AG08395 (cell line): ENCODE data around the gene RNF166.

Experiments used
- DNase-seq: peaks from one replicate; pipeline ENCODE4 v3.0.0; 2012; ENCODE audit warnings: mixed read lengths, low spot score

The RNF166 gene

DNA sequence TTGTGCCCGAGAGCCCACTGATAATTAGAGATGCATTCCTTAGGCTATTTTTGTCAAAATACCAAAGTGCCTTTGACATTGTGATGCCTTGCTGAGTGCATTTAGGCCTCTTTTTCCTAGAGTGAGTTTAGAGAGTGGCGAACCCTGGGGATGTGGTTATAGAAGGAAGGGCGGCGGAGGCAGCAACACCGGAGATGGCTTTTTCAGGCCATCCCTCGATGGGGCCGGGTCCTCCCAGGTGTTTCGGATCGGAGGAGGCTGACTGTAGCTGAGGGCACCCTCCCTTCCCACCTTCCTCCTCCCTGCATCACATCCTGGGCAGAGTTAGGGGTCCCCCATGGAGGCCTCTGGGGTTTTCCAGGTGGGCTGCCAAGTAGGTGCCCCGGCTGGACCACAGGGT is 13.3 kb downstream of the RNF166 start:
- no peak for DNase-seq

- no peak for DNase-seq
These were observed 14.2 kb downstream of the RNF166 start for GRCh38 chr16:88691924-88692560.

- no peak for DNase-seq
These were observed 14.9 kb downstream of the RNF166 start for GRCh38 chr16:88691129-88691813.

DNA sequence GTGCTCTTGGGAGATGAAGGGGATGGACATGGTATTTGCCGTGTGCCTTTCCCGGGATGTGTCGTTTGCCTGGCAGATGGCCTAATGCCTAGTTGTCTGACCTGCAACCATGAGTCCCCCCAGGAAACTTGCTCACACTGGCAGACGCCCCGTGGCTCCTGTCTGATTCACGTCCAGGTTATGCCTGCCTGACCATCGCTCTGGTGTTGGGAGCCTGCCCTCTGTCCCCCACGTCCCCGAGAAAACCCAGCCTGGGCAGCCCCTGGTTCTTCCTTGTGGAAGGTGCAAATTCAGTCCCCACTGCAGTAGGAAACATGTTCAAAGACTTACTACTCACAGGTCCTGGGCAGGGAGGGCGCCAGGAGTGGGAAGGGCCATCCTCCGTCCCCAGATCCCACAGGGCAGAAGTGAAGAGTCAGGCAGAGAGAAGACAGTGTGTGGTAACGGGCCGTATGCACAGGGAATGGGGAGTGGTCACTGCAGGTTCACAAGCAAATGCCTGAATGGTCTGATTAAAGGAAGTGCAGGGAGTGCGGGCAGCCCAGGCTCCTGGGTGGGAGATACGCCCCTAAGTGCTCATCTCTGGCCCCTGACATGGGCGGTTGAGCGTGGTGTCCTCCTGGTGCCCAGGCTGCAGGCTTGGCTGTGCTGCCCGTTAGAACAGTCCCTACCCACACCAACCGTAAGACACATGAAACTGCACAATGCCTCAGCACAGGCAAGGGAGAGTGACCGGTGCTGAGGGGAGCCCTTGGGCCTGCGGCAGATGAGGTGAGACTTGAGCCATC is 15.7 kb downstream of the RNF166 start:
- DNase-seq = no peak

GRCh38 chr16:88688013-88688778 is 18.0 kb downstream of the RNF166 start:
- no peak for DNase-seq

- DNase-seq = no peak
These were observed 18.6 kb downstream of the RNF166 start for GRCh38 chr16:88687676-88688012.

GRCh38 chr16:88687254-88687576 is 19.0 kb downstream of the RNF166 start:
- DNase-seq = no peak

GRCh38 chr16:88686439-88687253 is 19.6 kb downstream of the RNF166 start, which contains the start of gene SNAI3:
Gene SNAI3, minus strand, starts transcription at chr16:88686507. Its CDS starts 101 bp downstream, at chr16:88686406.
- peak; percentile 67 for DNase-seq

DNA sequence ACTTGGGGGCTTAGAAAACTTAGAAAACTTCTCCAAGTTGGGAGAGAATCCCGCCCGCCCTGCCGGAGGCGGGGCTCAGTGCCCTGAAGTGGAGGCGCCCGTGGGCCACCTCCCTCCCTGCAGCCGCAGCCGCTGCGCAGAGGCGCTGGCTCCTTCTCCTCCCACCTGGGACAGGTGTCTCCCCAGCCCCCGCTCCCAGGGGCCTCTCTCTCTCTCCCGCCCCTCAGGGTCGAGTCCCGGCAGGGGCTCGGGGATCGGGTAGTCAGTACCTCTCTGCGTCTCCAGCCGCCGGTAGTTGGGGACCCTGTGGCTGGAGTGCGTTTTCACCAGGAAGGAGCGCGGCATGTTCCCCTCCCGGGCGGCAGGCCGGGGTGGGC is 20.2 kb downstream of the RNF166 start:
- DNase-seq = no peak

DNA sequence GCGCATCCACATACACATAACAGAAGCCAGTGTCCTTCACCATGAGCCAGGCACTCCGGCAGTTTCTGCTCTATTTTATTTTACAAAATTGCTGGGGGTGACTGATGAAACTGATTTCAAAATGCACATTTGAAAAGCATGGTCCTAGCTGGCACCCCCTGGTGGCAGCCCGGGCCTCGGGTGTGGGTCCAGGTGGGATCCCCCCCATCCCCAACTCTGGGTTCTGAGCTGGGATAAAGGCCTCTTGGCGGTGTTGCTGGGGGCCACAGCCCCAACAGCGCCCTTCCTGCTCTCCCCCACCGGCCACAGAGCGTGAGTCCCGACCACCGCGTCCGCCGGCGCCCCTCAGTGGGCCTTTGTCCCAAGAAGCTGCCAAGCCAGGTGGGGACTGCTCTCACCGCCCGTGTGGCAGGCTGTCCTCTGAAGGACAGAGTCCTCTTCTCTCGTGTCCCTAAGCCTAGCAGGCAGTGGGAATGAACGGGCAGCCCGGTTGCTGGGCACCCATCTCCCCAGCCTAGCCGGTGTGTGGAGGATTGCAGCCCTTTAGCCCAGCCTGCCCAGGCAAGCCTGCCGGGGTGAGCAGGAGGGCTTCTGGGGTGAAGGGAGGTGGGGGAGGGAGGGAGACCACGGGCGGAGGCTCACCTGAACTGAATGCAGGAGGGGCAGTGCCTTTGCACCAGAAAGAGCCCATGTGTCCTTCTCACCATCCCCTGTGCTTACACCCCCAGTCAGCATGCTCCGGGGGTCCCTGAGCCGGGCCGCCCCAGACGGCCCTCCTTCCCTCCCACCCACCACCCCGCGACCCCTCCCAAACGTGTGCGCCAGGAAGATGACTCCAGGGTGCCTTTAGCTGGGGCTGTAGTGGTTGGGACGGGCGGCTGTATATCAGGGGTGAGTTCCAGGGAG is 20.8 kb downstream of the RNF166 start:
- DNase-seq = peak; percentile 76

DNA sequence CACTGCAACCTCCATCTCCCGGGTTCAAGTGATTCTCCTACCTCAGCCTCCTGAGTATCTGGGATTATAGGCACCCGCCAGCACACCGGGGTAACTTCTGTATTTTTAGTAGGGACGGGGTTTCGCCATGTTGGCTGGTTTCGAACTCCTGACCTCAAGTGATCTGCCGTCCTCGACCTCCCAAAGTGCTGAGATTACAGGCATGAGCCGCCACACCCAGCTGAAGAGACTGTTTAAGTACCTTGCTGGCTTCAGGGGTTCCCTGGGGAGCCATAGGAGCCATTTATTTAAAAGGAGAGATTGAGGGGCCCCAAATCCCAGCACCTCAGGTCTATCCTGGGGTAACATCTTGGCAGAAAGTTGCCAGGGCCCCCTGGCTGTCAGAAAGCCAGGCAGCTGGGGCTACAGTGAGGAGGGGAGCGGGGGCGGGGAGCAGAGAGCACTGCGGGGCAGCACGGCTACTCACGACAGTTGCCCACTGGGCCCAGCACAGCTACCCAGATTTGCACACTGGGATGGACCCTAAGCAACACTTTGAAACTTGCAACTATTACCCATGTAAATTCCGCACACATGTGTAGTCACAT is 21.5 kb downstream of the RNF166 start:
- DNase-seq = no peak

DNA sequence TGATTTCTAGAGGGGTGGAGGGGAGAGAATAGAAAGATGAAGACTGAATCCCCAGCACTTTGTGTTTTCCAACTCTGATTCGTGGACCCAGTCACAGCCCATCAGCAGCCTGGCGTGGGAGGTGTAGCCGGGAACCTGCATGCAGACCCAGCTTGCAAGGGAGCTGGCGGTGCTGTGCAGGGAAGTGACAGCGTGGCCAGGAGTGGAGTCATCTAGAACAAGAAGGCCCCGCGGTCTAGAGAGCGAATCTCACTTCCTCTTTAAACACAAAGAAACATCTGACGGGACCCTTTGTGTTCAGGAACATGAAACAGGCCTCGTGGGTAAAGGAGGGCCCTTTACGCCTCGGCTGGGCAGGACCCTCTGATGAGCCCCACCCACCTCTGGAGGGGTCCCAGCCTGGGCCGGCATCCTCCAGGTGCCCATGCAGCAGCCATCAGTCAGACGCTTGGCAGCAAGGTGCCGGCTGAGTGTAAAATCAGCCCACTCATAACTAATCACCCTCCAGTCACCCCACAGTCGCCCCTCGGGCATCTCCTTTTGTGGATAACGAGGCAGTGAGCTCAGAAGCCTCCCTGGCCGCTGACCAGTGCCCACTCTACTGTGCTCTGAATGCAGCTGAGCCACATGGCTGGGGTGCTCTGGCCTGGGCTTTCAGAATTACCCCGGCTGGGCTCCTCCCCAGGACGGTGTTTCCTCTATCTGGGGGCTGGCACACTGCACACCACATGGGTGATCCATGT is 24.3 kb downstream of the RNF166 start:
- DNase-seq = no peak

DNA sequence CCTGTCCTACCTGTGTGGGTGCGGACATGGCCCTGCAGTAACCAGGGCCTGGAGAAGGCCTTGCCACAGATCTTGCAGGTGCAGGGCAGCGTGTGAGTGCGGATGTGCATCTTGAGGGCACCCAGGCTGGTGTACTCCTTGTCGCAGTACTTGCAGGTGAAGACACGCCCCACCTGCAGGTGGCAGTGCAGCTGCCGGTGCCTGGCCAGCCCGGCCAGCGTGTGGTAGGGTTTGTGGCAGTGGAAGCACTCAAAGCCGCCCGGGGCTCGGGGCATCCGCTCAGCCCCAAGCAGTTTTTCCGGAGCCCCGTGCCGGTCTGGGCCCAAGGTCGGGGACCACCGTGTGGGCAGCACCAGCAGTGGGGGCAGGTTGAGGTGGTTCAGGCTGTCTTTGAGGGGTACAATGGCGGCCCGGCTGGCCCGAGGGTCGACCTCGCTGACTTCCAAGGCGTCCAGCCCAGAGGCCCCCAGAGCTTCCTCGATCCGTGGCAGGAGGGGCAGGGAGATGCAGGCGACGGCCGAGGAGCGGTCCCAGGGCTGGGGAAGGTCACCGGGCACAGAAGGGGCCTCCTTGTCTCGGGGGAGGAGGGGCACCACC is 25.0 kb downstream of the RNF166 start:
- DNase-seq = no peak

- no peak for DNase-seq
These were observed 25.6 kb downstream of the RNF166 start for GRCh38 chr16:88680554-88681083.

DNA sequence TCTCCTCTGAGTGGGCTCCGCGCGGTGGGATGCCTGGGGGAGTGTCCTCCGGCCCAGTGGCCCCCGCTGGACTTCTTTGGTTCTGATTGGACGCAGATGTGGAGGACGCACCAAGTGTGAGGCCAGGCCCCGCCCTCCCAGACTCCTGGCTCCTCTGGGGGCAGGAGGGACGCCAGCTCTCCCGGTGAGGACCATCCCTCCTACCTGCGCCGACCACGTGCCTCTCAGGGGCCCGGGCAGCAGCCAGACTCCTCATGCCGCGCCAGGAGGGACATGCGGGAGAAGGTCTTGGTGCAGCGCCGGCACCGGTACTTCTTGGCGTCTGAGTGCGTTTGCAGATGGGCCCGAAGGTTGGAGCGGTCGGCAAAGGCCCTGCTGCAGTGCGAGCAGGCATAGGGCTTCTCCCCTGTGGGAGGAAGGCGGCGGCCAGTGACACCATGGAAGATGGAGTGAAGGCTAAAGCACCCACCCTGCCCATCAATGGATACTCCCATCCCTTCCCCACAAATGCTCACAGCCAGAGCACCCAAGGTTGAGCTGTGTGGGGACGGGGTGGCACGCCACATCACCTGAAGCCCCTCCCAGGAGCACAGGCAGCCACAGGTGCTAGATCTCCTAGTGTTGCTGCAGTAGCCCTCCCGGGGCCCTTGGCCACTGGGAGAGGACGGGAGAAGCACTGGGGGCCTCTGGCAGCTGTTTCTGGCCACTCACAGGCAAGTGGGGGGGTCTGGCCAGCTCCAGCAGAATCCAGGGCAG is 27.8 kb downstream of the RNF166 start:
- no peak for DNase-seq

DNA sequence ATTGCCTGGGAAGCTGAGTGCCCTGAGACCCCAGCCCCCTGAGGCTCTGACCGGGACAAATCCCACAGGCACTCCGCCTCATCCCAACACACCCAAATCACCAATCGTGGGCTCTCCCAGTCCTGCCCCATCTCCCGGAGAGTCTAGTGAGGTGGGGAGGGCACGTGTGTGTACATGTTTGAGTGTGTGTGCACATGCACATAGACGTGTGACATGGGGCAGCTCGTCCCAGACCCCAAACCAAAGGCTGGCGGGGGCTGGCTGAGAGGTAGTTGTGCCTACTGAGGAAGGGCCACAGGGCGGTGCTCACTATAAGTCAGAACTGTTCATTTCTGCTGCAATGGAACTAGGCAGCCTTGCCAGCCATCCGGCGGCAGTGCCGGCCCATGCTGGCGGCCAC is 28.5 kb downstream of the RNF166 start:
- DNase-seq = no peak

DNA sequence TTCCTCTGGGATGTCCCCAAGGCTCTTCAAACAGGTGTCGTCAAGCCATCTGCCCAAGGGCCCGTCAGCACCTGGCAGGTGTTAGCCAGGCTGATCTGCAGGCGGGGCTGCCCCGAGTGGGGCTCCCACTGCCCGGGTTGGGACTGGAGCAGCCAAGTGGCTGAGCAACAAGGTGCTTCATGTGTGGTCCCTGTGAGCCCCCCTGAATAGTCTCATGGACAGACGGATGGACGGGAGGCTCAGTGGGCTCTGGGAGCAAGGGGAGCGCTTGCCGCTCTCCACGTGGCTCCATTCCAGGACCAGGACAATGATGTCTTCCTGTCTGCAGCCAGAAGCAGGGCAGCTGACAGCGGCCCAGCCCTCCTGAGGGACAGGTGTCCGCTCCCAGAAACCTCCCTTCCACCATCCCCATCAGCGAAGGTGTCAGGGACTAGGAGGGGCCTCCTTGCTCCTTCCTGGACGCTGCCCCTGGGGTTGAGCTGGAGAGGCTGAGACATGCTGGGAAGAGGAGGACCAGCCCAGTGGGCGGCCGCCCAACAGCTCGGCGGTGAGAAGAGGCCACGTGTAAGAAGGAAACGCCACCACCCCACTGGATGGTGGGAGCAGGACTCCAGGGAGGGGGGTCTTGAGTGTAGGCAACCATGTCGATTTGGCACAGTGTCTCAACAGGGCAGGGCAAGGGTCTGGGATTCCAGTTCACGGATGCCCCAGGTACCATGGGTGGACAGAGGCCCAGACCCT is 29.5 kb downstream of the RNF166 start:
- DNase-seq = no peak
